ENCODE measurements around the gene TENT5C.

Gene TENT5C

GRCh38 chr1:117573386-117574023 lies 32.3 kb upstream of the TENT5C start:
- DNase-seq (ENCODE audit: low spot score), result no peak

- DNase-seq (ENCODE audit: low spot score), result no peak
These were observed 31.6 kb upstream of the TENT5C start for GRCh38 chr1:117574161-117574835.

- DNase-seq (ENCODE audit: low spot score), result no peak
These were observed 30.1 kb upstream of the TENT5C start for GRCh38 chr1:117575586-117576225.

- DNase-seq (ENCODE audit: low spot score), result no peak
These were observed 29.6 kb upstream of the TENT5C start for GRCh38 chr1:117576236-117576635.

GRCh38 chr1:117577191-117577885 lies 28.5 kb upstream of the TENT5C start:
- DNase-seq (ENCODE audit: low spot score), result no peak

GRCh38 chr1:117578466-117578865 lies 27.4 kb upstream of the TENT5C start:
- no peak for DNase-seq (ENCODE audit: low spot score)

DNA sequence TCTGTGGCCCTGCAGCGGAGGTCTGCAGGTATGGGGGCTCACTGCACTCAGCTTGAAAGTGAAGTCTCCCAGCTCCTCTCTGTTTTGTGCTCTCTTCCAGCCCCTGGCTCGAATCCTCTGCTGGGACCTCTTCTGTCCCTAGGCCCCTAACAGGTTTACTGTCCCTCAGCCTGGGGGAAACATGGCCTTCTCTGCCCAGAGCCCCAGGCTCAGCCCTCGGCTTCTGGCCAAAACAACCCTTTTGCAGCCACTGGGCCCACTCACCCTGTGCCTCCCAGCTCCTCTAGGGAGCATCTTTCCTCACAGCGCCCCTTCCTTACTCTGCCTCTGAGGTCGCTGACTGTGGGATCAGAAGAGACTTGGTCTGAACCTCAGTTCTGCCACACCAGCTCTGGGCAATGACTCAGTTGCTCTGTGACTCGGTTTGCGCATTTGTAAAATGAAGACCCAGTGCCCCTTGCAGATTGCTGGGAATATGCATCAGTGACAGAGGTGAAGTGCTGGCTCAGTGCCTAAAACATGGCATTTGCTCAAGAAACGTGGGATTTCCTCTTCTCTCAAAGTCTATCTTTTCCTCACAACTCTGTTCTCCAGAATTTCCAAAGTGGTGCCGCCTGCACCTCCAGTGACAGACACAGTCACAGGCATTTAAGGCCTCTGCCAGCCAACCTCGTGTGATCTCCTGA lies 26.5 kb upstream of the TENT5C start:
- no peak for DNase-seq (ENCODE audit: low spot score)

DNA sequence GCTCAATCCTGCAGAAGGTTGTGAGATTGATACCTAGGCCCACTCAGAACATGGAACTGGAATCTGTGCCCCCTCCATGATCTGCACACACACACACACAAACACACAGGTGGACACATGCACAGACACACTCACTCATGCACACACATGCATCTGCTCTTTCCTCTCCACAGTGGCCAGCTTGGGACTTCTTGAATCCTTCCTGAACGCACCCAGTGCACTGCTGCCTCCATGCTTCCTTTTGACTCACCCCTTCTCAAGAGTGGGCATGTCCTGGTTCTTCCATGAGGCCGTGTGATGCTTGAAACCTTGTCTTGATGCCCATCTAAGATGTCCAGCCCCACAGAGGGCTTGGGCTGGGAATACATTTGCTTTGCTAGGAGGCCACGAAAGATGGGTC lies 25.4 kb upstream of the TENT5C start:
- DNase-seq (ENCODE audit: low spot score), result no peak

GRCh38 chr1:117580882-117581281 lies 25.0 kb upstream of the TENT5C start:
- DNase-seq (ENCODE audit: low spot score), result no peak

- DNase-seq (ENCODE audit: low spot score), result no peak
These were observed 24.4 kb upstream of the TENT5C start for GRCh38 chr1:117581391-117581943.

- DNase-seq (ENCODE audit: low spot score), result no peak
These were observed 23.4 kb upstream of the TENT5C start for GRCh38 chr1:117582451-117582850.

- DNase-seq (ENCODE audit: low spot score), result no peak
These were observed 22.6 kb upstream of the TENT5C start for GRCh38 chr1:117583247-117583646.

- no peak for DNase-seq (ENCODE audit: low spot score)
These were observed 21.7 kb upstream of the TENT5C start for GRCh38 chr1:117584181-117584580.

GRCh38 chr1:117585086-117585485 lies 20.8 kb upstream of the TENT5C start:
- no peak for DNase-seq (ENCODE audit: low spot score)

GRCh38 chr1:117586337-117586736 lies 19.5 kb upstream of the TENT5C start:
- no peak for DNase-seq (ENCODE audit: low spot score)

- DNase-seq (ENCODE audit: low spot score), result no peak
These were observed 18.9 kb upstream of the TENT5C start for GRCh38 chr1:117586747-117587498.

- DNase-seq (ENCODE audit: low spot score), result no peak
These were observed 18.1 kb upstream of the TENT5C start for GRCh38 chr1:117587499-117588356.

- no peak for DNase-seq (ENCODE audit: low spot score)
These were observed 16.3 kb upstream of the TENT5C start for GRCh38 chr1:117589544-117589943.

- no peak for DNase-seq (ENCODE audit: low spot score)
These were observed 15.4 kb upstream of the TENT5C start for GRCh38 chr1:117590273-117590925.

GRCh38 chr1:117591252-117591651 lies 14.6 kb upstream of the TENT5C start:
- DNase-seq (ENCODE audit: low spot score), result no peak

Measured in putamen (tissue), 1 donor.